A549 (cell line): ENCODE data around the gene B9D1. TPM values are rescaled to one million over a fixed set of nuclear protein-coding genes. Genes with fewer than 3 reads are reported as not detected.

Experiments
- ATAC-seq, 2 experiments: fragments of 200-7000 bp in 1 of 2; fragments of >200 bp in 1 of 2; cut with Nextera tagmentation in 1 of 2; cut with Tn5 transposase in 1 of 2; 3 replicates each; pipeline versions ENCODE4 v1.8.0 to v1.9.1; 2018 to 2020; ENCODE audit warnings: mild to moderate bottlenecking in 1 of 2, moderate library complexity in 1 of 2
- CTCF ChIA-PET: fragments of 300-600 bp; sonication (Branson Sonifier 250); formaldehyde crosslinking; extraction: SDS; loops from one replicate; lab custom pipeline; 2021; ENCODE audit warnings: antibody characterized with exemption, inconsistent platforms; lab: Yijun Ruan, JAX
- POLR2A ChIA-PET: fragments of 350-600 bp; formaldehyde crosslinking; extraction: SDS; loops from one replicate; lab custom pipeline; 2021; ENCODE audit warnings: antibody characterized with exemption, inconsistent platforms; lab: Yijun Ruan, JAX
- DNase-seq, 2 experiments: peaks; one replicate each; pipeline versions ENCODE4 v3.0.0 to v3.0.0-alpha.2; 2011 to 2016; ENCODE audit warnings: low read depth in 1 of 2, low spot score in 1 of 2
- FAIRE-seq: peaks from 2 replicates; lab custom pipeline; 2011; peaks lifted over from hg19 to GRCh38; lab: Jason Lieb, UNC
- H3K27ac ChIP-seq, 2 experiments: fragments of >200 bp; sonication (Bioruptor Twin); formaldehyde crosslinking; 3 replicates each; pipeline ENCODE4 v1.5.1; 2016 to 2017
- H3K4me1 ChIP-seq: fragments of >200 bp; sonication (Bioruptor Twin); formaldehyde crosslinking; 3 replicates; pipeline ENCODE4 v1.6.1; 2016
- H3K4me2 ChIP-seq: fragments of >200 bp; sonication (Bioruptor Twin); formaldehyde crosslinking; 3 replicates; pipeline ENCODE4 v1.6.1; 2016
- H3K4me3 ChIP-seq: fragments of >200 bp; sonication (Bioruptor Twin); formaldehyde crosslinking; 3 replicates; pipeline ENCODE4 v1.5.1; 2016
- H3K9me3 ChIP-seq: fragments of >200 bp; sonication (Bioruptor Twin); formaldehyde crosslinking; 3 replicates; pipeline ENCODE4 v1.6.1; 2016
- BCL3 ChIP-seq: fragments of >200 bp; sonication (Bioruptor Twin); formaldehyde crosslinking; IDR thresholded peaks from 3 replicates; pipeline ENCODE4 v1.6.1; 2016
- BHLHE40 ChIP-seq: IDR thresholded peaks from 2 replicates; pipeline ENCODE4 v1.6.1; 2012; ENCODE audit warnings: low read depth, low read length, inconsistent platforms
- CBX2 ChIP-seq: fragments of 200-600 bp; sonication (generic); IDR thresholded peaks from 2 replicates; pipeline ENCODE4 v1.6.1; 2016; ENCODE audit warnings: low read depth, mild to moderate bottlenecking, borderline replicate concordance
- CEBPB ChIP-seq, 2 experiments: fragments of >200 bp in 1 of 2; sonication (Bioruptor Twin) in 1 of 2; formaldehyde crosslinking in 1 of 2; IDR thresholded peaks; 2 replicates each; pipeline ENCODE4 v1.6.1; 2012 to 2016
- CHD2 ChIP-seq: fragments of 150-350 bp; IDR thresholded peaks from 2 replicates; pipeline ENCODE4 v1.6.1; 2014; ENCODE audit warnings: low read length; ENCODE audit not compliant: partially characterized antibody
- CHD4 ChIP-seq: fragments of 200-600 bp; sonication (generic); IDR thresholded peaks from 2 replicates; pipeline ENCODE4 v1.6.1; 2016; ENCODE audit warnings: antibody characterized with exemption, mild to moderate bottlenecking, borderline replicate concordance
- EP300 ChIP-seq, 2 experiments: fragments of >200 bp; sonication (Bioruptor Twin); formaldehyde crosslinking; IDR thresholded peaks; 2 replicates in 1 of 2; 3 replicates in 1 of 2; pipeline ENCODE4 v1.6.1; 2016 to 2017
- ESRRA ChIP-seq: fragments of 150-350 bp; IDR thresholded peaks from 2 replicates; pipeline ENCODE4 v1.6.1; 2014; ENCODE audit warnings: mild to moderate bottlenecking, low read length, borderline replicate concordance
- FOXS1 ChIP-seq: fragments of 250-450 bp; sonication (Bioruptor Pico); IDR thresholded peaks from 2 replicates; pipeline ENCODE4 v1.5.0; 2020; ENCODE audit warnings: mild to moderate bottlenecking, moderate library complexity
- GATA3 ChIP-seq: IDR thresholded peaks from 2 replicates; pipeline ENCODE4 v1.6.1; 2012; ENCODE audit warnings: borderline replicate concordance
- HEYL ChIP-seq: fragments of 250-450 bp; sonication (Bioruptor Pico); IDR thresholded peaks from 2 replicates; pipeline ENCODE4 v1.8.0; 2021; ENCODE audit warnings: mild to moderate bottlenecking, moderate library complexity
- HMGXB4 ChIP-seq: fragments of 250-450 bp; sonication (Bioruptor Pico); IDR thresholded peaks from 2 replicates; pipeline ENCODE4 v1.5.0; 2021; ENCODE audit warnings: mild to moderate bottlenecking, moderate library complexity, borderline replicate concordance
- HOXB13 ChIP-seq: fragments of 250-450 bp; sonication (Bioruptor Pico); IDR thresholded peaks from 2 replicates; pipeline ENCODE4 v1.5.0; 2020; ENCODE audit warnings: low read depth, mild to moderate bottlenecking, moderate library complexity
- MYC ChIP-seq: IDR thresholded peaks from 2 replicates; pipeline ENCODE4 v1.6.1; 2012; ENCODE audit warnings: mild to moderate bottlenecking, inconsistent platforms, low read length, improper control_type of control experiment, borderline replicate concordance
- NPAS2 ChIP-seq: fragments of 250-450 bp; sonication (Bioruptor Pico); IDR thresholded peaks from 2 replicates; pipeline ENCODE4 v1.8.0; 2022; ENCODE audit warnings: mild to moderate bottlenecking, moderate library complexity, borderline replicate concordance
- NR3C1 ChIP-seq: fragments of >200 bp; sonication (Bioruptor Twin); formaldehyde crosslinking; IDR thresholded peaks from 3 replicates; pipeline ENCODE4 v1.6.1; 2017
- POLR2A ChIP-seq: IDR thresholded peaks from 2 replicates; pipeline ENCODE4 v1.6.1; 2012; ENCODE audit warnings: mild to moderate bottlenecking, low read length
- RAD21 ChIP-seq, 2 experiments: fragments of >200 bp in 1 of 2; sonication (Bioruptor Twin) in 1 of 2; formaldehyde crosslinking in 1 of 2; IDR thresholded peaks in 1 of 2; conservative IDR thresholded peaks in 1 of 2; 2 replicates in 1 of 2; 3 replicates in 1 of 2; pipeline ENCODE4 v1.6.1; 2012 to 2018; ENCODE audit warnings: inconsistent platforms in 1 of 2
- RARB ChIP-seq: fragments of 250-450 bp; sonication (Bioruptor Pico); IDR thresholded peaks from 2 replicates; pipeline ENCODE4 v1.8.0; 2021; ENCODE audit warnings: mild to moderate bottlenecking, moderate library complexity
- RCOR1 ChIP-seq: fragments of 150-350 bp; IDR thresholded peaks from 2 replicates; pipeline ENCODE4 v1.6.1; 2014; ENCODE audit warnings: antibody characterized with exemption, low read length, low read depth
- RFX5 ChIP-seq: fragments of 450-650 bp; IDR thresholded peaks from 2 replicates; pipeline ENCODE4 v1.7.1; 2014; ENCODE audit warnings: antibody characterized with exemption, mild to moderate bottlenecking, moderate library complexity
- RNF2 ChIP-seq: fragments of 200-600 bp; sonication (generic); IDR thresholded peaks from 2 replicates; pipeline ENCODE4 v1.6.1; 2016; ENCODE audit warnings: low read depth, mild to moderate bottlenecking, antibody characterized with exemption, moderate library complexity, borderline replicate concordance
- SMC3 ChIP-seq: fragments of >200 bp; sonication (Bioruptor Twin); formaldehyde crosslinking; IDR thresholded peaks from 3 replicates; pipeline ENCODE4 v1.6.1; 2018; ENCODE audit warnings: inconsistent platforms
- SREBF2 ChIP-seq: fragments of 450-650 bp; IDR thresholded peaks from 2 replicates; pipeline ENCODE4 v1.6.1; 2014; ENCODE audit warnings: mild to moderate bottlenecking, moderate library complexity
- WGBS: methylation state at CpG from one replicate; pipeline ENCODE4 v1.1.6; 2017; ENCODE audit errors: missing lambda C conversion rate; 5-methylcytosine and 5-hydroxymethylcytosine counted together
- polyA plus RNA-seq, 4 experiments: library from polyadenylated mRNA; depleted of rRNA in 3 of 4; stranded (reverse); fragments of >200 nt; fragmentation: RNase III in 1 of 4; extraction: RNeasy Plus Mini Kit Qiagen cat#74134 plus additional on column Dnase treatment in 1 of 4; gene quantifications; 2 replicates in 3 of 4; 3 replicates in 1 of 4; pipeline ENCODE4 v1.2.3, GENCODE V29; 2011 to 2017
- TF ChIP-seq, protein P1 (sequence below): fragments of 250-450 bp; sonication (Bioruptor Pico); IDR thresholded peaks from 2 replicates; pipeline ENCODE4 v1.5.0; 2020; ENCODE audit warnings: low read depth, mild to moderate bottlenecking, moderate library complexity
- TF ChIP-seq, protein P2 (sequence below): IDR thresholded peaks from 2 replicates; pipeline ENCODE4 v1.6.1; 2012
- TF ChIP-seq, protein P3 (sequence below): IDR thresholded peaks from 2 replicates; pipeline ENCODE4 v1.6.1; 2012

The B9D1 gene
- polyA plus RNA-seq, 2 of the 4 experiments (the other 2 are of a cell fraction) = 48.2 to 60.6 TPM

DNA sequence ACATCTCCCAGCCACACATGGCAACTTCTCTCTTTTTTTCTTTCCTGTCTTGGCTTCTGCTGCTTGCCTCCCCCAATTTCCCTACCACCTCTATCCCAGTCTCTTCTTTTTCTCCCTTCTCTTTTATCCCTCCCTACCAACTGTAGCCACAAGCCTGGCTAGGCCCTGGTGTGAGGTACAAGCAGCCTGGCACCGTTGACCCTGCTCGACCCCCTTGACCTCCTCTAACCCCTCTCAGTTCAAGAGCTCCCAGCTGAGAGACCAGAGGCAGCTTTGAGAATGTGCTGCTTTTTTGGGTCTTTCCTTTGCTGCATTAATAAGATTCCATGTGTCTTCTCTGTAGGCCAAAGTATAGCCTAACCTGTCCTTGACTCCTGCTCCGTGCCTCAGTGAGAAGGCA lies 32.3 kb downstream of the B9D1 start:
- no peak for ATAC-seq
- TF ChIP-seq RFX5 = no peak
- TF ChIP-seq, protein P1, sequence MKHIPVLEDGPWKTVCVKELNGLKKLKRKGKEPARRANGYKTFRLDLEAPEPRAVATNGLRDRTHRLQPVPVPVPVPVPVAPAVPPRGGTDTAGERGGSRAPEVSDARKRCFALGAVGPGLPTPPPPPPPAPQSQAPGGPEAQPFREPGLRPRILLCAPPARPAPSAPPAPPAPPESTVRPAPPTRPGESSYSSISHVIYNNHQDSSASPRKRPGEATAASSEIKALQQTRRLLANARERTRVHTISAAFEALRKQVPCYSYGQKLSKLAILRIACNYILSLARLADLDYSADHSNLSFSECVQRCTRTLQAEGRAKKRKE (CRISPR knock-in tag) = no peak
- no peak for TF ChIP-seq RNF2
- no peak for TF ChIP-seq BCL3
- no peak for TF ChIP-seq CEBPB (IDR thresholded peaks at IDR 0.05)
- TF ChIP-seq BHLHE40 = no peak
- no peak for TF ChIP-seq FOXS1 (CRISPR knock-in tag)
- TF ChIP-seq CHD2 = no peak
- TF ChIP-seq GATA3 = no peak
- TF ChIP-seq, protein P2, sequence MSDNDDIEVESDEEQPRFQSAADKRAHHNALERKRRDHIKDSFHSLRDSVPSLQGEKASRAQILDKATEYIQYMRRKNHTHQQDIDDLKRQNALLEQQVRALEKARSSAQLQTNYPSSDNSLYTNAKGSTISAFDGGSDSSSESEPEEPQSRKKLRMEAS = no peak
- TF ChIP-seq SREBF2 = no peak
- WGBS = 81% methylated on average over 3 of the region's 3 CpGs
- peaks cover 4% of the 10 kb centered on the region; the same call in 2 of the 3 replicates for H3K9me3 ChIP-seq
- ChIA-PET POLR2A (no interaction called here), CTCF (interaction anchor here (0.8 to 2.5 kb wide), 3 partner anchors 8 to 117 kb away, joined by 3 to 5 read pairs (median 4); partner anchors contain the start of gene B9D1)
- H3K4me1 ChIP-seq = peaks cover 23% of the 10 kb centered on the region
- FAIRE-seq = no peak
- peak overlapping the region in 1 of 2 experiments; percentile 17; a peak in 1 of 6 replicates for H3K27ac ChIP-seq
- H3K4me2 ChIP-seq = no peak overlapping the region
- no peak overlapping the region for H3K4me3 ChIP-seq
- no peak for DNase-seq

- DNase-seq = no peak
- TF ChIP-seq RAD21 (conservative IDR thresholded peaks at IDR 0.05 in 1 of 2, IDR thresholded peaks at IDR 0.05 in 1 of 2) = no peak
- no peak for TF ChIP-seq CBX2
- no peak for TF ChIP-seq RARB (CRISPR knock-in tag)
- Histone ChIP-seq H3K27ac (peak overlapping the region in 1 of 2 experiments; percentile 17; a peak in 1 of 6 replicates), H3K4me3 (no peak overlapping the region), H3K4me2 (no peak overlapping the region), H3K9me3 (peaks cover 9% of the 10 kb centered on the region; the same call in 2 of the 3 replicates), H3K4me1 (peaks cover 23% of the 10 kb centered on the region)
- FAIRE-seq = no peak
- ChIA-PET POLR2A (no interaction called here), CTCF (interaction anchor here (0.9 to 2.5 kb wide), 5 partner anchors 8 to 117 kb away, joined by 3 to 5 read pairs (median 5); partner anchors contain the start of gene B9D1)
- WGBS = 85% methylated on average over 2 of the region's 2 CpGs
- no peak for ATAC-seq
Measured at GRCh38 chr17:19329839-19330238, 32.7 kb downstream of the B9D1 start.

DNA sequence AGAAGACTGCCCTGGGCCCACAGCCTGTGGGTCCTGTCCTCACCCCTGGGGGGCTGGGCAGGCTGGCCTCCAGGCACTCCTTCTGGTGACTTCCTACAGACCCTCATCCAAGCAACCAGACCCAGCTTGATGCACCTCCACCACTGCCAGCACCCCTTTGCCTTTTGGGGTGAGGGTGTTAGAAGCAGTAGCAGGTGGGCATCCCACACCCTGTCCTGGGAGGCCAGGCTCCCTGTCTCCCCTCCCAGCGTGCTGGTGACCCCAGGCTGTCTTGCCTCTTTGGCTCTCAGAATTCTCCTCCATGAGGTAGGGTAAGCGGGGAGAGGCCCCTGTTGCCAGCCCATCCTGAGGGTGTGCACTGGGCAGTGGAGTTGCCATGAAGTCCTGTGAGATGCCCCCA lies 33.4 kb downstream of the B9D1 start:
- Histone ChIP-seq H3K9me3 (peaks cover 9% of the 10 kb centered on the region; the same call in 2 of the 3 replicates), H3K4me1 (peaks cover 23% of the 10 kb centered on the region), H3K4me2 (no peak overlapping the region)
- 96% methylated on average over 2 of the region's 2 CpGs for WGBS
- no peak for ATAC-seq
- ChIA-PET CTCF (interaction anchor here (0.9 to 3.2 kb wide), 9 partner anchors 9 to 118 kb away, joined by 3 to 17 read pairs (median 5); partner anchors contain the start of gene B9D1), POLR2A (no interaction called here)
- TF ChIP-seq CEBPB (IDR thresholded peaks at IDR 0.05) (no peak), BCL3 (no peak), RAD21 (conservative IDR thresholded peaks at IDR 0.05 in 1 of 2, IDR thresholded peaks at IDR 0.05 in 1 of 2) (no peak), RCOR1 (no peak), ESRRA (no peak), CHD4 (no peak), BHLHE40 (no peak), NR3C1 (no peak), POLR2A (no peak), MYC (no peak), CHD2 (no peak), HEYL (CRISPR knock-in tag) (no peak), HOXB13 (CRISPR knock-in tag) (no peak), SMC3 (no peak), SREBF2 (no peak), HMGXB4 (no peak), NPAS2 (CRISPR knock-in tag) (no peak), EP300 (IDR thresholded peaks at IDR 0.05) (no peak)
- TF ChIP-seq, protein P3, sequence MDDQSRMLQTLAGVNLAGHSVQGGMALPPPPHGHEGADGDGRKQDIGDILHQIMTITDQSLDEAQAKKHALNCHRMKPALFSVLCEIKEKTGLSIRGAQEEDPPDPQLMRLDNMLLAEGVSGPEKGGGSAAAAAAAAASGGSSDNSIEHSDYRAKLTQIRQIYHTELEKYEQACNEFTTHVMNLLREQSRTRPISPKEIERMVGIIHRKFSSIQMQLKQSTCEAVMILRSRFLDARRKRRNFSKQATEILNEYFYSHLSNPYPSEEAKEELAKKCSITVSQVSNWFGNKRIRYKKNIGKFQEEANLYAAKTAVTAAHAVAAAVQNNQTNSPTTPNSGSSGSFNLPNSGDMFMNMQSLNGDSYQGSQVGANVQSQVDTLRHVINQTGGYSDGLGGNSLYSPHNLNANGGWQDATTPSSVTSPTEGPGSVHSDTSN = no peak
- TF ChIP-seq, all 56 proteins: peak for 0
- DNase-seq = no peak
- H3K4me3 ChIP-seq = no peak overlapping the region
- FAIRE-seq = no peak
- peak overlapping the region in 1 of 2 experiments; percentile 3; a peak in 2 of 6 replicates for H3K27ac ChIP-seq
